ENCODE data around the gene ARRDC4. TPM values are rescaled to one million over a fixed set of nuclear protein-coding genes. Genes with fewer than 3 reads are reported as not detected.

ARRDC4 gene
- total and polyA plus RNA-seq, 9 of the 15 experiments (the other 6 are each of a cell fraction or from before 2014, with no cell fraction given), result 4.3 to 16.1 (median 14.4) TPM

DNA sequence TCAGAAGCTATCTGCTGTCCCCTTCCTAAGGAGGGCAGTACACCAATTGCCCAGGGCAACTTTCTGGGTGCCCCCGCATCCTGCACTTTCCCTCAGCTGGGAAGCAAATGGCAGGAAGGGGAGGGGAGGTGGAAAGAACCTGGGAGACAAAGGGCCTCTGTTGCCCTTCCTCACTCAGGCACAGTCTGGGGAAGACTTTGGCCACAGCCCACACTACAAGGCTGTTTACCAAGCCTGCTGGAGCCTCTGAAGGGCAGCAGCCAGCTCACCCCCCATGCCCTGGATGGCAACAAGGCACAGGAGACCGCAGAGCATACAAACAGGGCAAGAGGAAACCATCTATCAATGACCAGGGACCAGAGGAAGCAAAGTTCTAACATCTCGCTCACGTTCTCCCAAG is 42.4 kb downstream of the ARRDC4 start:
- intact Hi-C loops (cut with micrococcal nuclease) (no loop called here), in situ Hi-C loops (cut with MboI) (no loop called here)
- H3K9me1 ChIP-seq (ENCODE audit: control insufficient read depth, insufficient read depth, low read length), result no peaks in the 10 kb centered on the region
- no peak overlapping the region for H2AFZ ChIP-seq (ENCODE audit: low read depth, low read length)
- WGBS (ENCODE audit: insufficient coverage, low coverage, missing lambda C conversion rate), result 2% methylated on average over 4 of the region's 4 CpGs
- POLR2A ChIA-PET, result no interaction called here
- DNase-seq (ENCODE audit: extremely low read depth in 1 of 4, low spot score in 3 of 4) (no peak), FAIRE-seq (no peak), ATAC-seq (no peak)
- H3K9ac ChIP-seq (ENCODE audit: insufficient read depth in 1 of 2, low read depth in 2 of 2, low read length in 2 of 2), result no peak overlapping the region
- no TSS peak for BruUV-seq (replicated peaks)
- H3K4me2 ChIP-seq (ENCODE audit: insufficient read depth, low read length), result no peak overlapping the region
- no peaks in the 10 kb centered on the region for H3K4me1 ChIP-seq (replicated peaks in 1 of 2; ENCODE audit: control insufficient read depth in 2 of 2, insufficient read depth in 2 of 2, low read length in 2 of 2)
- peaks cover 0 to 6% of the 10 kb centered on the region in 2 experiments; a peak in 2 of 5 replicates for H3K27me3 ChIP-seq (ENCODE audit: control insufficient read depth in 2 of 2, insufficient read depth in 2 of 2, low read length in 2 of 2)
- no peak overlapping the region for H3K4me3 ChIP-seq
- no peaks in the 10 kb centered on the region for H3K79me2 ChIP-seq (ENCODE audit: control insufficient read depth, insufficient read depth, low read length)
- no peaks in the 10 kb centered on the region for H3K36me3 ChIP-seq (ENCODE audit: control insufficient read depth, insufficient read depth, low read length)
- H3K27ac ChIP-seq (ENCODE audit: extremely low read depth, low read depth, low read length), result no peak overlapping the region
- no peaks in the 10 kb centered on the region; the same call in 1 of the 2 replicates for H3K9me3 ChIP-seq (replicated peaks; ENCODE audit: control insufficient read depth, insufficient read depth, low read depth, low read length)
- CTCF ChIA-PET (ENCODE audit: low intra/inter-chr PET ratio), result no interaction called here
- no peaks in the 10 kb centered on the region for H4K20me1 ChIP-seq (replicated peaks; ENCODE audit: control insufficient read depth, insufficient read depth, low read length)
- TF ChIP-seq STAT5B (CRISPR knock-in tag; IDR thresholded peaks at IDR 0.05) (no peak), NFIC (IDR thresholded peaks at IDR 0.05) (no peak), ZNF23 (CRISPR knock-in tag; IDR thresholded peaks at IDR 0.05) (no peak), SIRT6 (IDR thresholded peaks at IDR 0.05; ENCODE audit: low read depth, low read length) (no peak), KDM1A (IDR thresholded peaks at IDR 0.05) (no peak), POLR2A (conservative IDR thresholded peaks at IDR 0.05) (no peak), GABPB1 (CRISPR knock-in tag; IDR thresholded peaks at IDR 0.05) (no peak), MTA2 (IDR thresholded peaks at IDR 0.05; ENCODE audit: low read depth) (no peak), ZNF444 (CRISPR knock-in tag; IDR thresholded peaks at IDR 0.05) (no peak), IFI16 (CRISPR knock-in tag; IDR thresholded peaks at IDR 0.05) (no peak), CCNT2 (IDR thresholded peaks at IDR 0.05; ENCODE audit: borderline replicate concordance, extremely low read depth, insufficient read length, low read depth, low read length) (no peak), ZNF586 (CRISPR knock-in tag; conservative IDR thresholded peaks at IDR 0.05) (no peak)
- TF ChIP-seq, protein P1, sequence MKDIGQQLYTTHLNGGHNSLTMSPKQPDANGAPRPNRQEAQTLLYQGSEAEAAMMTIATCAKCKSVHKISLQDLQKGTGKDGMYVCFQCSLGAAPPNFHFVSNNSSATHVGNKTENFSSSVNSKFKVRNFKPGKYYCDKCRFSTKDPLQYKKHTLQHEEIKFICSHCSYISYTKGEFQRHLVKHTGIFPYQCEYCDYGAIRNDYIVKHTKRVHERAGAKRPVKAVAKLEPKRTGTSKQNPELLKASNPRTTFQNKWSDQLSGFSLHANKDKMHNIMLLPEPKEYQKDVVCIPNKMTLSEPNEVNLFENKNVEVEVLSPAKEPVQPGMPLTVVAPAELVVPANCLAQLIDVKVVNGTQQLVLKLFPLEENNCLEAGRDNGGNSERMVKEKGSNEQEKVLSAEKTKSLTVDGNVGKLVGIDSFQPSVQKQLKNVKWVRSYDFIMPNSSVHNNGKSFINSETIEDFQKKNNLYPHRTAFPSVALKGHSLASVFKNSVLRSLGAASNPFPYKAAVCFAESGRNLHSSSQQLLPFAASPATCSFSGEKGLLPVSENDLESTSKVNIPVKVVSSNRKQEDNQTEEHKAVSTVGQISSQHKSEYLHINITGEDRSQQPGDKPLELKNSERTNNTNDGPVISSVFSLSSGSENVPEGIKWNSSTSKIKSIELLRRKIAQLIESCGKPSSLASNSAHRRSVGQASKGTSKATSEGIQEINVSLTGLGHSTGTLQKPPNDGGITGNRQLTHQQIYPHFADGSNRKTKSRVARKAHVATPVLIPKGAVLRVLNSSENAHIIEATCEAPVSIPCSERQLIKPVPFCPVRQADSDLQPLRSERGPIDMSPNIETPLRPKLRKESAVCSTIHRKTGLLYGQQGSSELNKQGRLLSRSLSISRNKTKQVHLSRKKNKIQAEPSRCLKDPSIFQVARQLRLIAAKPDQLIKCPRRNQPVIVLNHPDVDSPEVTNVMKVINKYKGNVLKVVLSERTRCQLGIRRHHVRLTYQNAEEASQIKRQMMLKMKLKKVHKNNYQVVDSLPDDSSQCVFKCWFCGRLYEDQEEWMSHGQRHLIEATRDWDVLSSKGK (CRISPR knock-in tag; IDR thresholded peaks at IDR 0.05), result no peak
- TF ChIP-seq, protein P2, sequence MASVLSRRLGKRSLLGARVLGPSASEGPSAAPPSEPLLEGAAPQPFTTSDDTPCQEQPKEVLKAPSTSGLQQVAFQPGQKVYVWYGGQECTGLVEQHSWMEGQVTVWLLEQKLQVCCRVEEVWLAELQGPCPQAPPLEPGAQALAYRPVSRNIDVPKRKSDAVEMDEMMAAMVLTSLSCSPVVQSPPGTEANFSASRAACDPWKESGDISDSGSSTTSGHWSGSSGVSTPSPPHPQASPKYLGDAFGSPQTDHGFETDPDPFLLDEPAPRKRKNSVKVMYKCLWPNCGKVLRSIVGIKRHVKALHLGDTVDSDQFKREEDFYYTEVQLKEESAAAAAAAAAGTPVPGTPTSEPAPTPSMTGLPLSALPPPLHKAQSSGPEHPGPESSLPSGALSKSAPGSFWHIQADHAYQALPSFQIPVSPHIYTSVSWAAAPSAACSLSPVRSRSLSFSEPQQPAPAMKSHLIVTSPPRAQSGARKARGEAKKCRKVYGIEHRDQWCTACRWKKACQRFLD (CRISPR knock-in tag; IDR thresholded peaks at IDR 0.05), result no peak
- TF ChIP-seq, protein P3, sequence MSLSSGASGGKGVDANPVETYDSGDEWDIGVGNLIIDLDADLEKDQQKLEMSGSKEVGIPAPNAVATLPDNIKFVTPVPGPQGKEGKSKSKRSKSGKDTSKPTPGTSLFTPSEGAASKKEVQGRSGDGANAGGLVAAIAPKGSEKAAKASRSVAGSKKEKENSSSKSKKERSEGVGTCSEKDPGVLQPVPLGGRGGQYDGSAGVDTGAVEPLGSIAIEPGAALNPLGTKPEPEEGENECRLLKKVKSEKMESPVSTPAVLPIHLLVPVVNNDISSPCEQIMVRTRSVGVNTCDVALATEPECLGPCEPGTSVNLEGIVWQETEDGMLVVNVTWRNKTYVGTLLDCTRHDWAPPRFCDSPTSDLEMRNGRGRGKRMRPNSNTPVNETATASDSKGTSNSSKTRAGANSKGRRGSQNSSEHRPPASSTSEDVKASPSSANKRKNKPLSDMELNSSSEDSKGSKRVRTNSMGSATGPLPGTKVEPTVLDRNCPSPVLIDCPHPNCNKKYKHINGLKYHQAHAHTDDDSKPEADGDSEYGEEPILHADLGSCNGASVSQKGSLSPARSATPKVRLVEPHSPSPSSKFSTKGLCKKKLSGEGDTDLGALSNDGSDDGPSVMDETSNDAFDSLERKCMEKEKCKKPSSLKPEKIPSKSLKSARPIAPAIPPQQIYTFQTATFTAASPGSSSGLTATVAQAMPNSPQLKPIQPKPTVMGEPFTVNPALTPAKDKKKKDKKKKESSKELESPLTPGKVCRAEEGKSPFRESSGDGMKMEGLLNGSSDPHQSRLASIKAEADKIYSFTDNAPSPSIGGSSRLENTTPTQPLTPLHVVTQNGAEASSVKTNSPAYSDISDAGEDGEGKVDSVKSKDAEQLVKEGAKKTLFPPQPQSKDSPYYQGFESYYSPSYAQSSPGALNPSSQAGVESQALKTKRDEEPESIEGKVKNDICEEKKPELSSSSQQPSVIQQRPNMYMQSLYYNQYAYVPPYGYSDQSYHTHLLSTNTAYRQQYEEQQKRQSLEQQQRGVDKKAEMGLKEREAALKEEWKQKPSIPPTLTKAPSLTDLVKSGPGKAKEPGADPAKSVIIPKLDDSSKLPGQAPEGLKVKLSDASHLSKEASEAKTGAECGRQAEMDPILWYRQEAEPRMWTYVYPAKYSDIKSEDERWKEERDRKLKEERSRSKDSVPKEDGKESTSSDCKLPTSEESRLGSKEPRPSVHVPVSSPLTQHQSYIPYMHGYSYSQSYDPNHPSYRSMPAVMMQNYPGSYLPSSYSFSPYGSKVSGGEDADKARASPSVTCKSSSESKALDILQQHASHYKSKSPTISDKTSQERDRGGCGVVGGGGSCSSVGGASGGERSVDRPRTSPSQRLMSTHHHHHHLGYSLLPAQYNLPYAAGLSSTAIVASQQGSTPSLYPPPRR (CRISPR knock-in tag; IDR thresholded peaks at IDR 0.05; ENCODE audit: borderline replicate concordance), result no peak
